Ishikawa (cell line): ENCODE measurements around the gene CACNA2D3.

Experiments
- CEBPB ChIP-seq: IDR thresholded peaks from 2 replicates; pipeline ENCODE4 v1.6.1; 2012
- CREB1 ChIP-seq: IDR thresholded peaks from 2 replicates; pipeline ENCODE4 v1.6.1; 2012; ENCODE audit warnings: low read depth
- EGR1 ChIP-seq: IDR thresholded peaks from 2 replicates; pipeline ENCODE4 v1.6.1; 2012
- EP300 ChIP-seq: IDR thresholded peaks from 2 replicates; pipeline ENCODE4 v1.6.1; 2012; ENCODE audit warnings: borderline replicate concordance
- FOXM1 ChIP-seq: IDR thresholded peaks from 2 replicates; pipeline ENCODE4 v1.6.1; 2012; ENCODE audit warnings: low read depth, borderline replicate concordance
- NFIC ChIP-seq: IDR thresholded peaks from 2 replicates; pipeline ENCODE4 v1.6.1; 2012
- RAD21 ChIP-seq: IDR thresholded peaks from 2 replicates; pipeline ENCODE4 v1.6.1; 2012; ENCODE audit warnings: low read depth
- TAF1 ChIP-seq: IDR thresholded peaks from 2 replicates; pipeline ENCODE4 v1.6.1; 2012; ENCODE audit warnings: low read depth, mild to moderate bottlenecking
- TCF12 ChIP-seq: IDR thresholded peaks from 2 replicates; pipeline ENCODE4 v1.6.1; 2012; ENCODE audit warnings: low read depth
- TEAD4 ChIP-seq: IDR thresholded peaks from 2 replicates; pipeline ENCODE4 v1.6.1; 2012
- YY1 ChIP-seq: IDR thresholded peaks from 2 replicates; pipeline ENCODE4 v1.6.1; 2012; ENCODE audit warnings: low read depth
- ZBTB7A ChIP-seq: IDR thresholded peaks from 2 replicates; pipeline ENCODE4 v1.6.1; 2012; ENCODE audit warnings: low read depth
- TF ChIP-seq, protein P1 (sequence below): IDR thresholded peaks from 2 replicates; pipeline ENCODE4 v1.6.1; 2012
- TF ChIP-seq, protein P2 (sequence below): IDR thresholded peaks from 2 replicates; pipeline ENCODE4 v1.6.1; 2012; ENCODE audit warnings: low read depth, mild to moderate bottlenecking
- TF ChIP-seq, protein P3 (sequence below): IDR thresholded peaks from 2 replicates; pipeline ENCODE4 v1.6.1; 2012

Gene CACNA2D3

DNA sequence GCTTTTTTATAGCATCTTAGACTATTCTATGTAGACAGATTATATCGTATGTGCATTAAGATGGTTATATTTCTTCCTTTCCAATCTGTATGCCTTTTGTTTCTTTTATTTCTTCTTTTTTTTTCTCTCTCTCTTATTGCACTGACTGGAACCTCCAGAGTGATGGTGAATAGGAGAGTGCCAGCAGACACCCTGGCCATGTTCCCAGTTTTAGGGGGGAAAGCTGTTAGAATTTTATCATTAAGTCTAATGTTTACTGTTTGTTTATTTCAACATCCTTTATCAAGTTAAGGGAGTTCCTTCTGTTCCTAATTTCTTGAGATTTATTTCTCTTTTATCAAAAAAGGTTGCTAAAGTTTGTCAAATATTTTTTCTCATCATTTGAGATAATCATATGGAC is 922.1 kb downstream of the CACNA2D3 start:
- TF ChIP-seq, protein P1, sequence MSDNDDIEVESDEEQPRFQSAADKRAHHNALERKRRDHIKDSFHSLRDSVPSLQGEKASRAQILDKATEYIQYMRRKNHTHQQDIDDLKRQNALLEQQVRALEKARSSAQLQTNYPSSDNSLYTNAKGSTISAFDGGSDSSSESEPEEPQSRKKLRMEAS, result no peak
- TF ChIP-seq TCF12 (no peak), RAD21 (no peak), CEBPB (no peak), NFIC (no peak), YY1 (no peak), CREB1 (no peak), FOXM1 (no peak), ZBTB7A (no peak), EGR1 (no peak), TAF1 (no peak), TEAD4 (no peak), EP300 (no peak)
- TF ChIP-seq, protein P2, sequence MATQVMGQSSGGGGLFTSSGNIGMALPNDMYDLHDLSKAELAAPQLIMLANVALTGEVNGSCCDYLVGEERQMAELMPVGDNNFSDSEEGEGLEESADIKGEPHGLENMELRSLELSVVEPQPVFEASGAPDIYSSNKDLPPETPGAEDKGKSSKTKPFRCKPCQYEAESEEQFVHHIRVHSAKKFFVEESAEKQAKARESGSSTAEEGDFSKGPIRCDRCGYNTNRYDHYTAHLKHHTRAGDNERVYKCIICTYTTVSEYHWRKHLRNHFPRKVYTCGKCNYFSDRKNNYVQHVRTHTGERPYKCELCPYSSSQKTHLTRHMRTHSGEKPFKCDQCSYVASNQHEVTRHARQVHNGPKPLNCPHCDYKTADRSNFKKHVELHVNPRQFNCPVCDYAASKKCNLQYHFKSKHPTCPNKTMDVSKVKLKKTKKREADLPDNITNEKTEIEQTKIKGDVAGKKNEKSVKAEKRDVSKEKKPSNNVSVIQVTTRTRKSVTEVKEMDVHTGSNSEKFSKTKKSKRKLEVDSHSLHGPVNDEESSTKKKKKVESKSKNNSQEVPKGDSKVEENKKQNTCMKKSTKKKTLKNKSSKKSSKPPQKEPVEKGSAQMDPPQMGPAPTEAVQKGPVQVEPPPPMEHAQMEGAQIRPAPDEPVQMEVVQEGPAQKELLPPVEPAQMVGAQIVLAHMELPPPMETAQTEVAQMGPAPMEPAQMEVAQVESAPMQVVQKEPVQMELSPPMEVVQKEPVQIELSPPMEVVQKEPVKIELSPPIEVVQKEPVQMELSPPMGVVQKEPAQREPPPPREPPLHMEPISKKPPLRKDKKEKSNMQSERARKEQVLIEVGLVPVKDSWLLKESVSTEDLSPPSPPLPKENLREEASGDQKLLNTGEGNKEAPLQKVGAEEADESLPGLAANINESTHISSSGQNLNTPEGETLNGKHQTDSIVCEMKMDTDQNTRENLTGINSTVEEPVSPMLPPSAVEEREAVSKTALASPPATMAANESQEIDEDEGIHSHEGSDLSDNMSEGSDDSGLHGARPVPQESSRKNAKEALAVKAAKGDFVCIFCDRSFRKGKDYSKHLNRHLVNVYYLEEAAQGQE, result no peak
- TF ChIP-seq, protein P3, sequence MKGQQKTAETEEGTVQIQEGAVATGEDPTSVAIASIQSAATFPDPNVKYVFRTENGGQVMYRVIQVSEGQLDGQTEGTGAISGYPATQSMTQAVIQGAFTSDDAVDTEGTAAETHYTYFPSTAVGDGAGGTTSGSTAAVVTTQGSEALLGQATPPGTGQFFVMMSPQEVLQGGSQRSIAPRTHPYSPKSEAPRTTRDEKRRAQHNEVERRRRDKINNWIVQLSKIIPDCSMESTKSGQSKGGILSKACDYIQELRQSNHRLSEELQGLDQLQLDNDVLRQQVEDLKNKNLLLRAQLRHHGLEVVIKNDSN, result no peak

DNA sequence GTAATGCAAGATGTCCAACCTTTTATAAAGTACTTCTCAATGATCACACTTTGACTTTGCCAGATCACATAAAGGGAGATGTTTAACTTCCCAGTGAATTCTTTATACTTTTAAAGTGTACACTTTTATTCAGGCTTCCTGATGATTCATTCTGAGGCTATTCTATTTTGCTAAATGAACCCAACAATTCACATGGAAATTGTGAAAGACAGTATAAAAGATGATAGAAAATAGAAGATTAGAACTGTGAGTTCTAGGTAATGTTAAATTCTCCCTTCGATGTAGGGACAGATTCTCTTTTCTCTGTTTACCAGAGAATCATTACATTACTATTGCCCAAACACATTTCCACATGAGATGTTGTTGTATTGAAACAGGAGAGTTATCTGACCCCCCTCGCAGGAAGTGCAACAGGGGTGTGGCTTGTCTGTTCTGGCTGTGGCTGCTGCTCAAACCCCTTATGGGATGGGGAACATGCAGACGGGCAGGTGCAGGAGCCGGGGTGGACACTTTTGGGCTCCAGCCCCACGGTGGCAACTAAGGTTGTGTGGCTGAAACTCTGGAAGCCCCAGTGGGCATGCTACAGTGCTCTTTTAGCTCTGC is 936.8 kb downstream of the CACNA2D3 start:
- no peak for TF ChIP-seq CEBPB
- no peak for TF ChIP-seq TAF1
- no peak for TF ChIP-seq TCF12

DNA sequence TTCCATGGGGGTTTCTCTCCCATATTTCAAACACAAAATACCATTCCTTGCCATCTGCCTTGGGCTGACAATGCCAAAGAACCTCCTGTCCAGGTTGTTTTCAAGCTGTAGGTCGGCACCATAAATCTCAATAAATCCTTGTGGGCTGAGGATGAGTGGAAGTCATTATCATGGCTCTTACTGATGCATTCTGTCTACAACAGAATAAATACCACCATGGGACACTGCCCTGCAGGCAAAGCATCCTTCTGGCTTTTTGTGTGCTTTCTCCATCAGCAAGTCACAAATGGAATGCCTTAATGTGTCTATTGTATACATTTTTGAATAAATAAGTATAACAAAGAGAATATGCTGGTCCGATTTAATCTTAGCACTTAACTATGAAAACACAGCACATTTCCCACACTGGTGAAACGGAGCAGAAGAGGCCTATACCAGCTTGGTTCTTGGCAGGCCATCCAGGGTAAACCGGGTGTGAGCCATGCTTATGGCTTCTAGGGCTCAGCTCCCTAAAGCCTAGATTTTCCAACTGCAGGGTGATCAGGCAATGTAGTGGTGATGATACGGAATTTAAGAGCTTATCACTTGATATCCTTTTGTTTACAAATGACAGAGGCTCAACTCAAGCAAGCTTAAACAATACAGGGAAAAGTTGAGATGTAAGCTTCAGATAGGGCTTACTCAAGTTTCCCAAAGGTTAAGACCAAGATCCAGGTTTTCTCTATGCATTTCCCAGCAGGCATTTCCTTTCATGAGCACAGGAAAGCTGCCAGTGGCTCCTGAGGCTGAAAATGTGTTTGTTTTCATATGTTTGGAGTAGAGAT is 938.8 kb downstream of the CACNA2D3 start:
- TF ChIP-seq TCF12, result no peak
- TF ChIP-seq YY1, result no peak

DNA sequence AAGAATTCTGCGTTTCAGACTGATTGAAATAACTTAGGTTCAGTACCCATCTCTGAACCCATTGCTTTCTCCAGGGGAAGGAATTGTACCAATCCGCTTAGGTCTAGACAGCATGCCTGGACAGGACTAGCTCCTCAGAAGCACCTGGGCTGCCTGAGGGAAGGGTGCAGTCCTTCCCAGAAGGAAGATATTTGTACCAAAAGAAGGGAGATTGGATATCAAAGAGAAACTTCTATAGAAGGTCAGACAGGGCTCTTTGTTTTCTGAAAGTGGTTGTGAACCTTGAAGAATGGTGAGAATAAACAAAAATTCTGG is 939.3 kb downstream of the CACNA2D3 start:
- TF ChIP-seq RAD21, result no peak
- TF ChIP-seq, protein P3, result no peak

DNA sequence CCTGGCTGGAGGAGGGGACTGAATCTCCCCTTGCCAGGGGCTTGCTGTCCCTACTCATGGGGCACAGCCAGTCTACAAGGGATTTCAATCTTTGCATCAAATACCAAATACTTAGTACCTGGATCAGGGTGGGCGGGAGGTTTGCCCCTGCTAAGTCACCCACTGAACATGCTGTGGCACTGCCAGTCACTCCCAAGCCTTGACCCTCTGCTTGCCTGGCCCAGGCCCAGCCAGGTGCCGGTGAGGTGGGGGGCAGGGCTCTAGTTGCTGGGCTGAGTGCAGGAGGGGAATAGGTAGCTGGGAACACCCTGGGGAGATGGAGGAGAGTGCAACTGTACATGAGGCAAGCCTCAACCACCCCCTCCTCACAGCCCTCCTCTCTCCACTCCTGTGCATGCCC is 941.8 kb downstream of the CACNA2D3 start:
- TF ChIP-seq EP300, result no peak
- TF ChIP-seq, protein P2, result no peak
- no peak for TF ChIP-seq EGR1
- TF ChIP-seq YY1, result no peak
- TF ChIP-seq TCF12, result no peak
- no peak for TF ChIP-seq TAF1
- TF ChIP-seq, protein P1, result no peak
- TF ChIP-seq TEAD4, result no peak
- no peak for TF ChIP-seq CEBPB
- no peak for TF ChIP-seq RAD21
- no peak for TF ChIP-seq NFIC
- TF ChIP-seq ZBTB7A, result no peak
- TF ChIP-seq FOXM1, result no peak

DNA sequence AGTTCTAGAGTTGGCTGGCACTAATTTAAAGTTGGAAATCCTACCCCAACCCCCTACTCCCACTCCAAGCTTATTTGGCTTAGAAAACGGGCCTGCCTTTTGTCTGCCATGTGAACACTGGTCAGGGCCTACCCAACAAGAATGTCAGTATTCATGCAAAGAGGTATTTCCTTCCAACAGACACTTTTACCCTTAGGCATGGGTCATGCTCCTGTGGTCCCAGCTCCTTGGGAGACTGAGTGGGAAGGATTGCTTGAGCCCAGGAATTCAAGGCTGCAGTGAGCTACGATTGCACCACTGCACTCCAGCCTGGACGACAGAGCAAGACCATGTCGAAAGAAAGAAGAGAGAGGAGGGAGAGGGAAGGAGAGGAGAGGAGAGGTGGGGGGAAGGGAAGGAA is 943.0 kb downstream of the CACNA2D3 start:
- TF ChIP-seq TCF12 (no peak), NFIC (no peak), TEAD4 (no peak)
- TF ChIP-seq, protein P3, result no peak
- TF ChIP-seq, protein P1, result no peak
- TF ChIP-seq, protein P2, result no peak
